ENCODE measurements around the gene OSTF1.

Gene OSTF1

DNA sequence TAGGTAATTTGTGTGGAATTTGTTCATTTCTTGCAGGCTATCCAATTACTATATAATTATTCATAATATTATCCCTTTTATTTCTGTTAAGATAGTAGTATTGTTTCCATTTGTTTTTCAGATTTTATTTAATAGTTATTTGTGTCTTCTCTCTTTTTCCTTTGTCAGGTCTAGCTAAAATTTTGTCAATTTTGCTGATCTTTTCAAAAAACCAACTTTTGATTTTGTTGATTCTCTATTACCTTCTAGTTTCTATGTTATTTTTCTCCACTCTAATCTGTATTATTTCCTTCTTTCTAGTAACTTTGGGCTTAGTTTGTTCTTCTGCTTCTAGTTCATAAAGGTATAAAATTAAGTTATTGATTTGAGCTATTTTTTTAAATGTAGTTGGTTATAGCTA lies 76.3 kb downstream of the OSTF1 start:
- DNase-seq (ENCODE audit: low spot score): no peak

DNA sequence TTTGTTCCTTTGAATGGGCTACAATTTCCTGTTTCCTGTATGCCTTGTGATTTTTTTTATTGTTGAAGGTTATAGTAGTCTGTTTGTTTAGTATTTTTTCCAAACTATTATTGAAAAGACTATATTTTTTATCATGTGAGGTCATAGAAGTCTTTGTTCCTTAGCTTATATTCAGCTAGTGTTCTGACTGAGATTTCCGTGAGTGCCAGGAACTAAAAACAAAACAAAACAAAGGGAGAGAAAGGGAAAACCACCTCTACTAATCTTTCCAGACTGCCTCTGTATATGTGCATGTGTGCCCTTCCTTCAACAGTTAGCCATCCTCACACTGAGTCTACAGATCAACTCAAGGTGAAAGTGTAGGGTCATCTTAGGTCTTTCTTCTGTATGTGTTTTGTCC lies 79.0 kb downstream of the OSTF1 start:
- no peak for DNase-seq (ENCODE audit: low spot score)

DNA sequence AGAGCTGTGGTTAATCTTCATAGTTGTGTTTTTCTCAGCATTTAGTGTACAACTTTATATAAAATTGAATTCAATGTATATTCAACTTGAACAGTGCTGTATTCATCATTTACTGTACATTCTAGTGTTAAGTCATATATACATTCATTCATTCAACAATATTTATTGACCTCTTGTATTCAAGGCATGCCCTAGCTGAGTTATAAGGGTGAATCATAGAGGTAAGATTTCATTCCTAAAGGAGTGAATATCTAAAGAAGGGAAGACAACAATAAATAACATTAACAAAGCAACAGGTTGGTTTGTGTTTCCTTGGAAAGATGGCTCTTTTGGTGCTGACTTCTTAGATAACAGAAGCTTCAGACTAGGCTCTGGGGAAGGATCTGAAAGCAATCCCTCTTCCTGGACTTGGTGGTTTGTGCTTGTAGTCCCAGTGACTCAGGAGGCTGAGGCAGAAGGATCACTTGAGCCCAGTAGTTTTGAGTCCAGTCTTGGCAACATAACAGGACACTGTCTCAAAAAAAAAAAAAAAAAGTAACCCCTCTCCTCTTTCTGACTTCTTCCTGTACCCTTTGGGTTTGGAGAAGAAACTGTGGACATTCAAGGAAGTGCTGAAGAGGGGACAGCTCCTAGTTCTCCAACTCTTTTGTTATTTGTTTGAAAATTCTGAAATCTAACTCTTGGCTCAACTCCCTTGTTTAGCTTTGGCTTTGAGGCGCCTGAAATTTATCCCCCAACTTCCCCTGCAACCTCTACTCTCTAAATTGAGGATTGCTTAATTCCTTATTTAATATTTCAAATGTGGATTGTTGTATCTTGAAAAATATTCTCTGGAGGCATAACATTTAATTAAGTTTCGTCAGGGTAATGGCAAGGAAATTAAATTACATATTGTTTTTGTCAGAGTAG lies 80.2 kb downstream of the OSTF1 start:
- no peak for DNase-seq (ENCODE audit: low spot score)

DNA sequence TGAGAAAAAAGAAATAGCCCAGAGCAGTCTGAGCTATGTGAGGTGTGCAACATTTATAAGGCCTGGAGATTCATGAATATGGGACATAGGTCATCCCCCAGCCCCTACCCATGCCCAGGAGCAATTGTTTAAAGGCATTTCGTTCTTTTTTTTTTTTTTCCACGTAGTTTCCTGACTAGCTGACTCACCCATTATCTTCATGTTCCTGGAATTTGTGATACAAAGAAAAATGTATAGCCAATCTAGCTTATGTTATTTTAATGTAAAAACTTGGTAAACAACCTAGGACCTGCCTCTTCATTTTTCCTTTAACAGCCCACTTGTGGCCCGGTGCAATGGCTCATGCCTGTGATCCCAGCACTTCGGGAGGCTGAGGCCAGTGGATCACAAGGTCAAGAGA lies 81.3 kb downstream of the OSTF1 start:
- no peak for DNase-seq (ENCODE audit: low spot score)

DNA sequence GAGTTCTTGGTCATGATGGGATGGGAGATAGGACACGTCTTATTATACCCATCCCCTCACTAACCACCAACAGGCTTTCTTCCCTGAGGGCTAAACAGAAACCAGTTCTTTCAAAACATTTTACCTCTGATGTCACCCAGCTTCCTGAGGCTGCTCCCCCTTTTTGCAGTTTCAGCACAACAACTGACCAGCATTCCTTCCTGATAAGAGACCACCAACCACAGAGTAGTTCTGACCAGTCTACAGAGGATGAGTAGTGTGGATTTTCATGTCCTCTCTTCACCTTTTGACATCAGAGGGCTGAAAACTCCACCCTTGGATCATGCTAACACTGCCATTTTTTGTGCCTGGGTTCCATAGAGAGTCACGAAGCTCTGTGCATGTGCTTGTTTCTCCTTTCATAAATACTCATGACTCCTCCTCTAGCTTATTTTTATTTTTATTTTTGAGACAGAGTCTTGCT lies 82.6 kb downstream of the OSTF1 start:
- no peak for DNase-seq (ENCODE audit: low spot score)

DNA sequence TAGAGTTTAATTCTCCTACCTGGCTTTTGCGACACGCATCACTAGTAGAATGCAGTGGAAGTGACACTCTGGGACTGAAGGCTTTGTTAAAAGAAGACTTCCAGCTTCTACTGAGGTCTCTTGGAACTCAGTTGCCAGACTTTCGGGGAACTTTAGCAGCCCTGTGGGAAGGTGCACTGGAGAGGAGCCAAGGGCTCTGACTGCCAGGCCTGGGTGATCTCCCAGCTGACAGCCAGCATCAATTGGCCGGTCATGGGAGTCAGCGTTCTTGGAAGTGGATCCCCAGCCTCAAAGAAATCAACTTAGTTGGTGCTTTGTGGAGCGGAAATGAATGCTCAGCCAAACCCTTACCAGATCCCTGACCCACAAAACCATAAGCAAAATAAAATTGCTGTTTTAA lies 87.1 kb downstream of the OSTF1 start:
- no peak for DNase-seq (ENCODE audit: low spot score)

DNA sequence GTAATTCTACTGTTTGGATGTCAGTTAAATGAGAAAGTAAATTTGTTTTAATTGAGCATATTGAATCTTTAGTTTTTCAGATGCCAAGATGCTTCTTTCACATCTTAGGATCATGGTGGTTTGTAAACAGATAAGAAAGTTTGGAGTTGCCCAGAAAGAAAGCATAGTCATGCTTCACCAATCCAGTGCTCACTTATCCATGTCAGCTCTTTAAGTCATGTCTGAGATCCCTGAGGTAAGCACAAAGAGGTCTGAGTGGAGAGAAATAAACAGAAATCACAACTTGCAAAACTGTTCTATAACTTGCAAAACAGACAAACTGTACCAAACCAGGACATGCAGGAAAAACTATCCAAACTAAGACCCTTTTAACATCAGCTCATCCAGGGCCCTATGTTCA lies 87.7 kb downstream of the OSTF1 start:
- DNase-seq (ENCODE audit: low spot score): no peak

DNA sequence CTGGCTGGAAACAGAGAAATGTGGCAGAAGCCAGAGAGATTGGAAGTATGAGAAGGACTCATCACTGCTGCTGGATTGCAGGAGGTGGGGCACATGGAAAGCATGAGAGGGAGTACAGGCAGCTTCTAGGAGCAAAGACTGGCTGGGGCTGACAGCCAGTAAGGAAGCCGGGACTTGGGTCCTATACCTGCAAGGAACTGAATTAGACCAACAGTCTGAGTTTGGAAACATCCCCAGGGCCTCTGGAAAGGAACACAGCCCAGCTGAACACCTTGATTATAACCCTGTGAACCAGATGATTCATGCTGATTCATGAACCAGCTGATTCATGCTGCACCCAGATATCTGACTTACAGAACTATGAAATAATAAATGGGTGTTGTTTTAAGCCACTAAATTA lies 93.4 kb downstream of the OSTF1 start:
- no peak for DNase-seq (ENCODE audit: low spot score)

DNA sequence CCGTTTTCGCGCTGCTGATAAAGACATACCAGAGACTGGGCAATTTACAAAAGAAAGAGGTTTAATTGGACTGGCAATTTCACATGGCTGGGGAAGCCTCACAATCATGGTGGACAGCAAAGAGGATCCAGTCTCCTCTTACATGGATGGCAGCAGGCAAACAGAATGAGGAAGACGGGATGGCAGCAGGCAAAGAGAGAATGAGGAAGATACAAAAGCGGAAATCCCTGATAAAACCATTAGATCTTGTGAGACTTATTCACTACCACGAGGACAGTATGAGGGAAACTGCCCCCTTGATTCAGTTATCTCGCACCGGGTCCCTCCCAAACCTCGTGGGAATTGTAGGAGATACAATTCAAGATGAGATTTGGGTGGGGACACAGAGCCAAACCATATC lies 95.0 kb downstream of the OSTF1 start:
- no peak for DNase-seq (ENCODE audit: low spot score)

DNA sequence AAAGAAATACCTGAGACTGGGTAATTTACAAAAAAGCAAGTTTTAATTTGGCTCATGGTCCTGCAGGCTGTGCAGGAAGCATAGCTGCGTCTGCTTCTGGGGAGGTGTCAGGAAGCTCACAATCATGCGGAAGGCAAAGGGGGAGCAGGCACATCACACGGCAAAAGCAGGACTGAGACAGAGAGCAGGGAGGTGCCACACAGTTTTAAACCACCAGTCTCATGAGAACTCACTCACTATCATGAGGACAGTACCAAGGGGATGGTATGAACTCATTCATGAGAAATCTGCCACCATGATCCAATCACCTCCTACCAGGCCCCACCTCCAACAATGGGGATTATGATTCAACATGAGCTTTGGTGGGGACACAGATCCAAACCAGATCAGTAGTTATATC lies 96.2 kb downstream of the OSTF1 start:
- no peak for DNase-seq (ENCODE audit: low spot score)

DNA sequence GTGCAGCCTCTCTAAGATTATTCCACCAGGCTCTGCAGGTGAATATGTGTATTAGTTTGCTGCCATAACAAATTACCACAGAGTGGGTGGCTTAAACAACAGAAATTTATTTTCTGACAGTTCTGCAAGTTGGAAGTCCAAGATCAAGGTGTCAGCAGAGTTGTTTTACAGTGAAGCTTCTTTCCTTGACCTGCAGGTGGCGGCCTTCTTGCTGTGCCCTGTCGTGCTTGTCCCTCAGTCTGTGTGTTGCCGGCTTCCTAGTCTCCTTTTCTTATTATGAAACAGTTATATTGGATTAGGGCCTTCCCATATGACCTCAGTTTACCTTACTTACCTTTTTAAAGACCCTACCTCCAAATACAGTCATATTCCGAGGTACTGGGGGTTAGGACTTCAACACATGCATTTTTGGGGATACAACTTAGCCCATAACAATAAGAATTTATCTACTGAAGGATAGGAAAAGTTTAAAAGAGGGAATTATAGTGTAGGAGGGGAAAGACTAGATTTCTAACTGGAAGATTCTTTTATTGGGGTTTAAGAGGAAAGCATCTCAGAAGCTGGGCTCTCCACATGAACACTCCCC lies 97.4 kb downstream of the OSTF1 start:
- DNase-seq (ENCODE audit: low spot score): peak; percentile 35

DNA sequence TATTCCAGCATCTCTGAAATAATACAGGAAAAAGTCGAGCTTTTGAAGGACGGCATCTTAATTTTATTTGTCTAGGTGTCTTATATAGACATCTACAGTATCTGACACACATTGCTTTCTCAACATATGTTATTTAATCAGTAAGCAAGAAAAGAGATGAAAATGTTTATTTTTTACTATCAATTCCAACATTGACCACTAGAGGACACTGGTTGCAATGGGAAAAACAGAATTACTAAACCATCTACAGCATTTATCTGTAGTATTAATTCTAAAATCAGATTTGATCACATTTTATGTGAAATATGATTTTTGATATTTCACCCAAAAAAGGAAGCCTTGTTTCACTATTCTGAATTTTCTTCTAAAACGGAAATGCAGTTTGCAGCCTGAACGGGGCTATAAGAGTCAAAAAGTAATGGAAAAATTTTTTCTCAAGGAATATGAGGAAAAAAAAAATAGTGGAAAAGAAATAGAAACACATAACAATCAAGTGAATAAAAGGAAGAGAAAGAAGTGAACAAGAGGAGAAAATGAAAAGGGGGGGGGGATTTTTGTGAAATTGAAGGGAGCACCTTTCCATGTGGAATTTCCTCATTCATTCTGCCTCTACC lies 98.6 kb downstream of the OSTF1 start:
- DNase-seq (ENCODE audit: low spot score): peak; percentile 28

DNA sequence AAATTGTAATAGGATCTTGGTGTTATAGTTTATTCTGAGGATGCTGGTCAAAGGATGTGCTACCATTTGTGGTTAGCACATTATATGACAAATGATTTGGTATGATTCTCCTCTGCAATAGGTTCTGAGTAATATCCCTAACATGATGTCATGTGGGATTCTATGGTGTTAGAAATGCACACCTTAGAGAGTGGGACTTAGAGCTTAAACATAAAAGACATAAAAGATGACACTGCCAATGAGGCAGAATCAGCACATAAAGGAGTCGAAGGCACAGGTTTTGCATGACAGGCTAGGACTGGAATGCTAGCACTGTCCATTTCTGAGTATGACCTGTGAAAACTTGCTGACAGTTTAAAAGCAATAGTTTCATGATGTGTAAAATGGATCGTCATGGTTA lies 100.4 kb downstream of the OSTF1 start:
- no peak for DNase-seq (ENCODE audit: low spot score)

DNA sequence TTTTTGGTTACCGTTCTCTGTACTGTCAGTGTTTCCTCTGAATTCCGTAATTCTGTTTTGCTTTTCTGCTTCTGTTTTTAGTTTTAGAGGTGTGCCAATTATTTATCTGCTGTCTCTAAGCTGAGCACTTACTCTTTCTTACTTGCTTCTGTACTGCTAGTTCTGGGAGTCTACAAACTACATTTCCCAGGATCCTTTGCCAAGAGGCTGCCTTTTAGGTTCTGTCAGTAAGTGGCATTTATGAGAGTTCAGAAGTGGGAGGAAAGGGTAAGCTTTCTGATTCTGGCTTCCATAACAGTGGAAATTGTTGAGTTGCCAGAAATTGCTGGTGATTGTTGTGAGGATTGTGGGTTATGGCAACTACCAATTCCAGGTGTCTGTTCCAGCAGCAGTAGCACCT lies 102.4 kb downstream of the OSTF1 start:
- DNase-seq (ENCODE audit: low spot score): no peak
